Tibial nerve (tissue), 3 donors: ENCODE measurements around the gene PHKB.

Experiments used
- POLR2A ChIP-seq, 2 donors: fragments of 450-650 bp; IDR thresholded peaks; one replicate each; pipeline ENCODE4 v1.6.1; 2017; ENCODE audit warnings: antibody characterized with exemption in 2 of 2, mild to moderate bottlenecking in 2 of 2, moderate library complexity in 2 of 2
- TF ChIP-seq, protein P1 (sequence below), 5 experiments: fragments of 200-600 bp in 3 of 5; fragments of 450-650 bp in 2 of 5; sonication (generic) in 3 of 5; IDR thresholded peaks; one replicate each; pipeline ENCODE4 v1.5.1; 2016 to 2019; ENCODE audit warnings: antibody characterized with exemption in 5 of 5, mild to moderate bottlenecking in 3 of 5, moderate library complexity in 2 of 5

- TF ChIP-seq, protein P1, sequence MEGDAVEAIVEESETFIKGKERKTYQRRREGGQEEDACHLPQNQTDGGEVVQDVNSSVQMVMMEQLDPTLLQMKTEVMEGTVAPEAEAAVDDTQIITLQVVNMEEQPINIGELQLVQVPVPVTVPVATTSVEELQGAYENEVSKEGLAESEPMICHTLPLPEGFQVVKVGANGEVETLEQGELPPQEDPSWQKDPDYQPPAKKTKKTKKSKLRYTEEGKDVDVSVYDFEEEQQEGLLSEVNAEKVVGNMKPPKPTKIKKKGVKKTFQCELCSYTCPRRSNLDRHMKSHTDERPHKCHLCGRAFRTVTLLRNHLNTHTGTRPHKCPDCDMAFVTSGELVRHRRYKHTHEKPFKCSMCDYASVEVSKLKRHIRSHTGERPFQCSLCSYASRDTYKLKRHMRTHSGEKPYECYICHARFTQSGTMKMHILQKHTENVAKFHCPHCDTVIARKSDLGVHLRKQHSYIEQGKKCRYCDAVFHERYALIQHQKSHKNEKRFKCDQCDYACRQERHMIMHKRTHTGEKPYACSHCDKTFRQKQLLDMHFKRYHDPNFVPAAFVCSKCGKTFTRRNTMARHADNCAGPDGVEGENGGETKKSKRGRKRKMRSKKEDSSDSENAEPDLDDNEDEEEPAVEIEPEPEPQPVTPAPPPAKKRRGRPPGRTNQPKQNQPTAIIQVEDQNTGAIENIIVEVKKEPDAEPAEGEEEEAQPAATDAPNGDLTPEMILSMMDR (IDR thresholded peaks at IDR 0.05): no peak
- no peak for TF ChIP-seq POLR2A (IDR thresholded peaks at IDR 0.05)
These were observed 58.4 kb downstream of the PHKB start for GRCh38 chr16:47519546-47519945.
